RCC 7860 (cell line): ENCODE measurements around the gene NANOS1.

ENCODE experiments used
- DNase-seq: peaks from one replicate; pipeline ENCODE4 v3.0.0-alpha.2; 2015; ENCODE audit warnings: low spot score
- FAIRE-seq: peaks from 2 replicates; lab custom pipeline; 2012; peaks lifted over from hg19 to GRCh38; lab: Jason Lieb, UNC

Gene NANOS1

GRCh38 chr10:119055472-119055871 lies 26.0 kb downstream of the NANOS1 start:
- FAIRE-seq (no peak), DNase-seq (no peak)

GRCh38 chr10:119058010-119058409 lies 28.5 kb downstream of the NANOS1 start:
- DNase-seq (no peak), FAIRE-seq (no peak)

GRCh38 chr10:119059557-119059956 lies 30.0 kb downstream of the NANOS1 start:
- DNase-seq, result no peak
- FAIRE-seq, result no peak

- FAIRE-seq (no peak), DNase-seq (no peak)
Measured at GRCh38 chr10:119060107-119060506, 30.6 kb downstream of the NANOS1 start.

GRCh38 chr10:119061352-119061751 lies 31.8 kb downstream of the NANOS1 start:
- no peak for DNase-seq
- no peak for FAIRE-seq

- FAIRE-seq, result no peak
- DNase-seq, result no peak
Measured at GRCh38 chr10:119061926-119062325, 32.4 kb downstream of the NANOS1 start.

- no peak for DNase-seq
- no peak for FAIRE-seq
Measured at GRCh38 chr10:119070395-119071165, 41.1 kb downstream of the NANOS1 start.

- FAIRE-seq, result no peak
- DNase-seq, result no peak
Measured at GRCh38 chr10:119073584-119073983, 44.1 kb downstream of the NANOS1 start.

- FAIRE-seq, result peak; percentile 30
Measured at GRCh38 chr10:119078422-119079179, 49.1 kb downstream of the NANOS1 start.

GRCh38 chr10:119079599-119080520 lies 50.3 kb downstream of the NANOS1 start:
- FAIRE-seq, result no peak

More at GRCh38 chr10:119078422-119079179, 49.1 kb downstream of the NANOS1 start:
- no peak for DNase-seq

GRCh38 chr10:119080521-119081259 lies 51.2 kb downstream of the NANOS1 start, which contains the start of gene EIF3A:
Gene EIF3A, minus strand, starts transcription at chr10:119080817. Its CDS starts 141 bp downstream, at chr10:119080676.
- FAIRE-seq (no peak), DNase-seq (peak; percentile 77)

More at GRCh38 chr10:119079599-119080520, 50.3 kb downstream of the NANOS1 start:
- DNase-seq, result peak; percentile 37
